A549 (cell line): ENCODE measurements around the gene SLCO4A1. TPM values are rescaled to one million over a fixed set of nuclear protein-coding genes. Genes with fewer than 3 reads are reported as not detected.

Experiments used
- ATAC-seq, 2 experiments: fragments of 200-7000 bp in 1 of 2; fragments of >200 bp in 1 of 2; cut with Nextera tagmentation in 1 of 2; cut with Tn5 transposase in 1 of 2; 3 replicates each; pipeline versions ENCODE4 v1.8.0 to v1.9.1; 2018 to 2020; ENCODE audit warnings: mild to moderate bottlenecking in 1 of 2, moderate library complexity in 1 of 2
- CTCF ChIA-PET: fragments of 300-600 bp; sonication (Branson Sonifier 250); formaldehyde crosslinking; extraction: SDS; loops from one replicate; lab custom pipeline; 2021; ENCODE audit warnings: antibody characterized with exemption, inconsistent platforms; lab: Yijun Ruan, JAX
- POLR2A ChIA-PET: fragments of 350-600 bp; formaldehyde crosslinking; extraction: SDS; loops from one replicate; lab custom pipeline; 2021; ENCODE audit warnings: antibody characterized with exemption, inconsistent platforms; lab: Yijun Ruan, JAX
- DNase-seq, 2 experiments: peaks; one replicate each; pipeline versions ENCODE4 v3.0.0 to v3.0.0-alpha.2; 2011 to 2016; ENCODE audit warnings: low read depth in 1 of 2, low spot score in 1 of 2
- FAIRE-seq: peaks from 2 replicates; lab custom pipeline; 2011; peaks lifted over from hg19 to GRCh38; lab: Jason Lieb, UNC
- H3K27ac ChIP-seq, 2 experiments: fragments of >200 bp; sonication (Bioruptor Twin); formaldehyde crosslinking; 3 replicates each; pipeline ENCODE4 v1.5.1; 2016 to 2017
- H3K4me1 ChIP-seq: fragments of >200 bp; sonication (Bioruptor Twin); formaldehyde crosslinking; 3 replicates; pipeline ENCODE4 v1.6.1; 2016
- H3K4me2 ChIP-seq: fragments of >200 bp; sonication (Bioruptor Twin); formaldehyde crosslinking; 3 replicates; pipeline ENCODE4 v1.6.1; 2016
- H3K4me3 ChIP-seq: fragments of >200 bp; sonication (Bioruptor Twin); formaldehyde crosslinking; 3 replicates; pipeline ENCODE4 v1.5.1; 2016
- H3K9me3 ChIP-seq: fragments of >200 bp; sonication (Bioruptor Twin); formaldehyde crosslinking; 3 replicates; pipeline ENCODE4 v1.6.1; 2016
- BHLHE40 ChIP-seq: IDR thresholded peaks from 2 replicates; pipeline ENCODE4 v1.6.1; 2012; ENCODE audit warnings: low read depth, low read length, inconsistent platforms
- CHD4 ChIP-seq: fragments of 200-600 bp; sonication (generic); IDR thresholded peaks from 2 replicates; pipeline ENCODE4 v1.6.1; 2016; ENCODE audit warnings: antibody characterized with exemption, mild to moderate bottlenecking, borderline replicate concordance
- EHMT2 ChIP-seq: fragments of 200-600 bp; sonication (generic); IDR thresholded peaks from 2 replicates; pipeline ENCODE4 v1.6.1; 2016; ENCODE audit warnings: antibody characterized with exemption, low read depth, mild to moderate bottlenecking, moderate library complexity
- HEYL ChIP-seq: fragments of 250-450 bp; sonication (Bioruptor Pico); IDR thresholded peaks from 2 replicates; pipeline ENCODE4 v1.8.0; 2021; ENCODE audit warnings: mild to moderate bottlenecking, moderate library complexity
- HOXB13 ChIP-seq: fragments of 250-450 bp; sonication (Bioruptor Pico); IDR thresholded peaks from 2 replicates; pipeline ENCODE4 v1.5.0; 2020; ENCODE audit warnings: low read depth, mild to moderate bottlenecking, moderate library complexity
- JUN ChIP-seq, 2 experiments: fragments of >200 bp; sonication (Bioruptor Twin); formaldehyde crosslinking; IDR thresholded peaks; 2 replicates in 1 of 2; 3 replicates in 1 of 2; pipeline ENCODE4 v1.6.1; 2016 to 2017
- JUNB ChIP-seq: fragments of >200 bp; sonication (Bioruptor Twin); formaldehyde crosslinking; IDR thresholded peaks from 2 replicates; pipeline ENCODE4 v1.6.1; 2016
- KDM5A ChIP-seq: fragments of 200-600 bp; sonication (generic); IDR thresholded peaks from 2 replicates; pipeline ENCODE4 v1.6.1; 2016; ENCODE audit warnings: antibody characterized with exemption, mild to moderate bottlenecking
- MYC ChIP-seq: IDR thresholded peaks from 2 replicates; pipeline ENCODE4 v1.6.1; 2012; ENCODE audit warnings: mild to moderate bottlenecking, inconsistent platforms, low read length, improper control_type of control experiment, borderline replicate concordance
- NPAS2 ChIP-seq: fragments of 250-450 bp; sonication (Bioruptor Pico); IDR thresholded peaks from 2 replicates; pipeline ENCODE4 v1.8.0; 2022; ENCODE audit warnings: mild to moderate bottlenecking, moderate library complexity, borderline replicate concordance
- PHF8 ChIP-seq: fragments of 200-600 bp; sonication (generic); IDR thresholded peaks from 2 replicates; pipeline ENCODE4 v1.6.1; 2016; ENCODE audit warnings: low read depth, mild to moderate bottlenecking, antibody characterized with exemption, moderate library complexity, borderline replicate concordance
- POLR2A ChIP-seq: IDR thresholded peaks from 2 replicates; pipeline ENCODE4 v1.6.1; 2012; ENCODE audit warnings: mild to moderate bottlenecking, low read length
- RFX5 ChIP-seq: fragments of 450-650 bp; IDR thresholded peaks from 2 replicates; pipeline ENCODE4 v1.7.1; 2014; ENCODE audit warnings: antibody characterized with exemption, mild to moderate bottlenecking, moderate library complexity
- TP53 ChIP-seq: fragments of 250-450 bp; sonication (Bioruptor Pico); IDR thresholded peaks from 2 replicates; pipeline ENCODE4 v1.5.0; 2021; ENCODE audit warnings: mild to moderate bottlenecking, moderate library complexity
- ZFP36 ChIP-seq: fragments of 450-650 bp; IDR thresholded peaks from 2 replicates; pipeline ENCODE4 v1.6.1; 2014; ENCODE audit warnings: borderline replicate concordance; ENCODE audit not compliant: partially characterized antibody
- ZNF302 ChIP-seq: fragments of 250-450 bp; sonication (Bioruptor Pico); IDR thresholded peaks from 2 replicates; pipeline ENCODE4 v1.9.0; 2021; ENCODE audit warnings: inconsistent platforms, mild to moderate bottlenecking, moderate library complexity
- WGBS: methylation state at CpG from one replicate; pipeline ENCODE4 v1.1.6; 2017; ENCODE audit errors: missing lambda C conversion rate; 5-methylcytosine and 5-hydroxymethylcytosine counted together
- polyA plus RNA-seq, 4 experiments: library from polyadenylated mRNA; depleted of rRNA in 3 of 4; stranded (reverse); fragments of >200 nt; fragmentation: RNase III in 1 of 4; extraction: RNeasy Plus Mini Kit Qiagen cat#74134 plus additional on column Dnase treatment in 1 of 4; gene quantifications; 2 replicates in 3 of 4; 3 replicates in 1 of 4; pipeline ENCODE4 v1.2.3, GENCODE V29; 2011 to 2017
- TF ChIP-seq, protein P1 (sequence below): IDR thresholded peaks from 2 replicates; pipeline ENCODE4 v1.6.1; 2012
- TF ChIP-seq, protein P2 (sequence below): IDR thresholded peaks from 2 replicates; pipeline ENCODE4 v1.6.1; 2012; ENCODE audit warnings: low read depth, borderline replicate concordance
- TF ChIP-seq, protein P3 (sequence below): fragments of >200 bp; sonication (Bioruptor Twin); formaldehyde crosslinking; IDR thresholded peaks from 2 replicates; pipeline ENCODE4 v1.6.1; 2016

Gene SLCO4A1
- polyA plus RNA-seq, 2 of the 4 experiments (the other 2 are of a cell fraction) = 1.3 to 11.2 TPM

DNA sequence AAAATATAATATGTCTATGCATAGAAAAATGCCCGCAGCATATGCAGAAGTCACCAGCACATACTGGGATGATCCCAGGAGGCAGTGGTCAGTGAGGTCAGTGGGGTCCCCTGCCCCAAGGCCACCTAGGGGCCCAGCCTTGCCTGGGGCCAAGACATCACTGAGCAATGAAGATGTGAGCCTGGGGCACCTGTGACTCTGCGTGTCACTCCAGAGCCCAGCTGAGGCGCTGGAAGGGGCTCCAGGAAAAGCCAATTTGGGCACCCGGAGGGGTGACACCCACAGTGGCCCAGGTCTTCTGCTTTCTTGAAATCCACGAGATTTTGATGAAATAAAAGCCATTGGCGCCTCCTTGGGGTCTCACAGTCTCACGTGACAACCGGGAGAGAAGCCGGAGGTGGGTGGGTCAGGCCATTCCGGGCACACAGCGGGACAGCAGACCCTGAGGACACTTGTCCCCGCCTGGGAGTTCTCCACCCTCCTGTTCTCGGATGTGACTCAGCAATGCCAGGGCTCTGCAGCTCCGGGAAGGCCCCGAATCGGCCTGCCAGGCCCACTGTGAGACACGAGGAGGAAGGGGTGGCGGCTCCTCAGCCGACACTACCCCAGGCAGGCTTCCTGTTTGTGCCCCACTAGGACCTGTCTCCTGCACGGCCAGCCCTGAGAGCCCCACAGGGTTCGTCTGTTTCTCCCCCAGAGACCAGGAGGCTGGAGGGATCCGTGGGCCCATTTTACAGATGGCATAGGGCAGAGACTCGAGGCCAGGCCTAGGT is 24.4 kb upstream of the SLCO4A1 start:
- POLR2A ChIA-PET = no interaction called here
- DNase-seq (no peak), FAIRE-seq (no peak), ATAC-seq (no peak; a peak in 1 of 6 replicates)
- CTCF ChIA-PET = interaction anchor here (0.7 to 3.1 kb wide), 53 partner anchors 8 to 616 kb away, joined by 3 to 63 read pairs (median 6); no protein-coding TSS in a partner anchor
- TF ChIP-seq HOXB13 (CRISPR knock-in tag) (no peak), KDM5A (no peak), PHF8 (no peak), JUN (IDR thresholded peaks at IDR 0.05) (no peak), HEYL (CRISPR knock-in tag) (no peak), ZNF302 (CRISPR knock-in tag) (no peak)
- no peak overlapping the region for H3K4me3 ChIP-seq
- no peaks in the 10 kb centered on the region for H3K9me3 ChIP-seq
- H3K4me1 ChIP-seq = peaks cover 24% of the 10 kb centered on the region
- H3K4me2 ChIP-seq = no peak overlapping the region
- peak overlapping the region in 1 of 2 experiments; percentile 58; a peak in 3 of 6 replicates for H3K27ac ChIP-seq
- WGBS = 71% methylated on average over 16 of the region's 23 CpGs

DNA sequence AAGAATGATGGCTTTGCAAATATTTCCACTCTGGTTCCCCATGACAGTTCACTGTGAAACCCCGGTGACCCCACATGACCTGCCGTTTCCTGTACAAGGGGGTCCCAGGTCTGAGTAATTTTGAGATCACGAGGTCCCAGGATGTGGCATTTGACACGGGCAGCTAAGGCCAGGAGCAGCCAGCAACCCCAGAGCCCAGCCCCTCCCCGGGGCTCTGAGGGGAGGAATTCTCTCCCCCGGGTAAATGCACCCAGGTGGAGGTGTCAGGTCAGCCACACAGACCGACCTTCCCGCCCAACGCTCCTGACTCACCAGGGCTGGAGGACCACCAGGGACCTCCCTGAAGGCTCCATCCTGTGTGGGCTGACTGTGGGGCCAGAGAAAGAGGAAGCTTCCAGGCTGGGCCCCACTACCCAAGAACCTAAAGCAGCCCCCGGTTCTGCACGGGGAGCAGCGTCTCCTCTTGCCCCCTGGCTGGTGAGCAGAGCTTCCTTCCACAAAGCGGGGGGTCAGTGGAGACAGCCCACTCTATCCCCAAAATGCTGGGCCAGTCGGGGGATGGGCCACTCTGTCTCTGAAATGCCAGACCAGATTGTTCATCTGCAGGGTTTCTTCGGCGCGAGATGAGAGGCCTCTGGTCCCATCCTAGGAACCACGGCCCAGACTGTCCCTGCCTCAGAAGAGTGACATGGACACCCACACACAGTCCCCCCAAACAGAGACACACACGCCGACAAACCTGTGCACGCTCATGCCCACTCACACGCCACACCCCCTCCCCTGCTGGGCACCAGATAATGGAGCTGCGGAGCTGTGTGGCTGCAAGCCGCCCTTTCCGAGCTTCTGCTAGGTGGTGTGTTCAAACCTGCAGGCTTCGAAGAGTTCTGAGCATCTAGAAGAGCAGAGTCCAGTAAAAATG is 23.4 kb upstream of the SLCO4A1 start:
- peak overlapping the region in 1 of 2 experiments; percentile 58; a peak in 2 of 6 replicates for H3K27ac ChIP-seq
- TF ChIP-seq JUN (IDR thresholded peaks at IDR 0.05) = no peak
- no peak for TF ChIP-seq MYC
- TF ChIP-seq, protein P1, sequence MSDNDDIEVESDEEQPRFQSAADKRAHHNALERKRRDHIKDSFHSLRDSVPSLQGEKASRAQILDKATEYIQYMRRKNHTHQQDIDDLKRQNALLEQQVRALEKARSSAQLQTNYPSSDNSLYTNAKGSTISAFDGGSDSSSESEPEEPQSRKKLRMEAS = no peak
- TF ChIP-seq RFX5 = no peak
- TF ChIP-seq NPAS2 (CRISPR knock-in tag) = no peak
- no peak overlapping the region for H3K4me3 ChIP-seq
- no peak for ATAC-seq
- H3K4me1 ChIP-seq = peaks cover 32% of the 10 kb centered on the region
- ChIA-PET CTCF (interaction anchor here (0.8 to 3.1 kb wide), 8 partner anchors 13 to 209 kb away, joined by 3 to 37 read pairs (median 8); no protein-coding TSS in a partner anchor), POLR2A (no interaction called here)
- 69% methylated on average over 22 of the region's 26 CpGs for WGBS
- no peak for DNase-seq
- no peak overlapping the region for H3K4me2 ChIP-seq
- FAIRE-seq = no peak
- no peaks in the 10 kb centered on the region for H3K9me3 ChIP-seq

DNA sequence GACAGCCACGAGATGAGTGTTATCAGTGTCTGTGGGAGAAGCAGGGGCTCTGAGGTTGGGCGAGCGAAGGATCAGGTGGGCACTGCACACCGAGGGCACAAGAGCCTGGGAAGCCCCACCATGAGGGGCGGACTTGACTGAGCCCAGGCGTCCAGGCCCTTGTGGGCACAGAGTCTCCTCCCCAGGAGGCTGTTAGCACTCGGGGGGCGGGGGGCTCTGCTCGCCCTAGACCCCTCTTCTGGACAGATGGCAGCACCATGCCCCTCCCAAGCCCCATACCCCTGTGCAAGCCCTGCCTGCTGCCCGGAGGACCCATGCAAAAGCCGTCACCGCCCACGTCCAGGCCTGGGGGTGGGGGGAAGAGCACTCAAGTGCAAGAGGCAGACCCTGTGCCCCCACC is 21.7 kb upstream of the SLCO4A1 start:
- no peak for FAIRE-seq
- no peak for TF ChIP-seq POLR2A
- TF ChIP-seq CHD4 = no peak
- TF ChIP-seq, protein P2, sequence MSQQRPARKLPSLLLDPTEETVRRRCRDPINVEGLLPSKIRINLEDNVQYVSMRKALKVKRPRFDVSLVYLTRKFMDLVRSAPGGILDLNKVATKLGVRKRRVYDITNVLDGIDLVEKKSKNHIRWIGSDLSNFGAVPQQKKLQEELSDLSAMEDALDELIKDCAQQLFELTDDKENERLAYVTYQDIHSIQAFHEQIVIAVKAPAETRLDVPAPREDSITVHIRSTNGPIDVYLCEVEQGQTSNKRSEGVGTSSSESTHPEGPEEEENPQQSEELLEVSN = no peak
- TF ChIP-seq ZFP36 = no peak
- TF ChIP-seq JUNB = no peak
- TF ChIP-seq, protein P3, sequence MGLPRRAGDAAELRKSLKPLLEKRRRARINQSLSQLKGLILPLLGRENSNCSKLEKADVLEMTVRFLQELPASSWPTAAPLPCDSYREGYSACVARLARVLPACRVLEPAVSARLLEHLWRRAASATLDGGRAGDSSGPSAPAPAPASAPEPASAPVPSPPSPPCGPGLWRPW = no peak
- TF ChIP-seq BHLHE40 = no peak
- no peak for TF ChIP-seq TP53 (CRISPR knock-in tag)
- no peak for TF ChIP-seq EHMT2
- TF ChIP-seq HEYL (CRISPR knock-in tag) = no peak
- TF ChIP-seq, all 56 proteins: peak for 0
- no peak overlapping the region for H3K4me2 ChIP-seq
- ATAC-seq (no peak), DNase-seq (no peak)
- CTCF ChIA-PET = interaction anchor here (1.7 kb wide), 1 partner anchor 188 kb away, joined by 5 read pairs; no protein-coding TSS in a partner anchor
- H3K27ac ChIP-seq = 0 out of 6 replicates have a peak overlapping the region, but pooled peaks of 1 of the 2 experiments have one; percentile 6
- 75% methylated on average over 12 of the region's 13 CpGs for WGBS
- H3K4me1 ChIP-seq = peaks cover 42% of the 10 kb centered on the region
- no peaks in the 10 kb centered on the region for H3K9me3 ChIP-seq
- POLR2A ChIA-PET = no interaction called here
- H3K4me3 ChIP-seq = no peak overlapping the region
